Measurements from ENCODE around the gene XRCC5.

DNA sequence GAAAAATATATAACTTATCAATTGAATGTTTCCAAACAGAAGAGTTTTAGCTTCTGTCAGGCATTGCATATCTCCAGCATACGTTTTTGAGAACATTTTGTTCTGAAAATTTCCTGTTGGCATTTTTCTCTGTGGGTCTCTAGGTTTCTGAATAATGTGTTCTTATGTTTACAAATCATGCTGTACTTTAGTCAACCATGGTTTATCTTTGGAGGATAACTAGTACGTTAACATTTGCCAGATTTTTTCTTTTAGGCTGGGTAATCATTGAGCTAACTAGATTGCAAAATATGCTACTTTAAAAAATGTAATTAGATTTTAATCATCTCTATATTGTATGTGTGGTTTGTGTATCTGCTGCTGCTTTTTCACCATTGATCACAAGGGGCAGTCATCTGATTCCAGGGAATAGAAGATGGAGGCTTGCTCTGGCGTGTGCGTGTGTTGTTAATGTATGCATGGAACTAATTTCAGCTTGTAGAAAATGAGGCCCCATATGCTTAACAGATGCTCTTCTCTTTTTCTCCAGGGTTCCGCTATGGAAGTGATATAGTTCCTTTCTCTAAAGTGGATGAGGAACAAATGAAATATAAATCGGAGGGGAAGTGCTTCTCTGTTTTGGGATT is 21.3 kb downstream of the XRCC5 start:
- TF ChIP-seq, protein P1, sequence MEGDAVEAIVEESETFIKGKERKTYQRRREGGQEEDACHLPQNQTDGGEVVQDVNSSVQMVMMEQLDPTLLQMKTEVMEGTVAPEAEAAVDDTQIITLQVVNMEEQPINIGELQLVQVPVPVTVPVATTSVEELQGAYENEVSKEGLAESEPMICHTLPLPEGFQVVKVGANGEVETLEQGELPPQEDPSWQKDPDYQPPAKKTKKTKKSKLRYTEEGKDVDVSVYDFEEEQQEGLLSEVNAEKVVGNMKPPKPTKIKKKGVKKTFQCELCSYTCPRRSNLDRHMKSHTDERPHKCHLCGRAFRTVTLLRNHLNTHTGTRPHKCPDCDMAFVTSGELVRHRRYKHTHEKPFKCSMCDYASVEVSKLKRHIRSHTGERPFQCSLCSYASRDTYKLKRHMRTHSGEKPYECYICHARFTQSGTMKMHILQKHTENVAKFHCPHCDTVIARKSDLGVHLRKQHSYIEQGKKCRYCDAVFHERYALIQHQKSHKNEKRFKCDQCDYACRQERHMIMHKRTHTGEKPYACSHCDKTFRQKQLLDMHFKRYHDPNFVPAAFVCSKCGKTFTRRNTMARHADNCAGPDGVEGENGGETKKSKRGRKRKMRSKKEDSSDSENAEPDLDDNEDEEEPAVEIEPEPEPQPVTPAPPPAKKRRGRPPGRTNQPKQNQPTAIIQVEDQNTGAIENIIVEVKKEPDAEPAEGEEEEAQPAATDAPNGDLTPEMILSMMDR (IDR thresholded peaks at IDR 0.05), result no peak
- no peak for TF ChIP-seq POLR2A (IDR thresholded peaks at IDR 0.05)
